Measurements from ENCODE around the gene UCK2. TPM values are rescaled to one million over a fixed set of nuclear protein-coding genes. Genes with fewer than 3 reads are reported as not detected.

UCK2 gene
- total and polyA plus RNA-seq, 2 experiments from 2014 or later, result 101 to 149 TPM

DNA sequence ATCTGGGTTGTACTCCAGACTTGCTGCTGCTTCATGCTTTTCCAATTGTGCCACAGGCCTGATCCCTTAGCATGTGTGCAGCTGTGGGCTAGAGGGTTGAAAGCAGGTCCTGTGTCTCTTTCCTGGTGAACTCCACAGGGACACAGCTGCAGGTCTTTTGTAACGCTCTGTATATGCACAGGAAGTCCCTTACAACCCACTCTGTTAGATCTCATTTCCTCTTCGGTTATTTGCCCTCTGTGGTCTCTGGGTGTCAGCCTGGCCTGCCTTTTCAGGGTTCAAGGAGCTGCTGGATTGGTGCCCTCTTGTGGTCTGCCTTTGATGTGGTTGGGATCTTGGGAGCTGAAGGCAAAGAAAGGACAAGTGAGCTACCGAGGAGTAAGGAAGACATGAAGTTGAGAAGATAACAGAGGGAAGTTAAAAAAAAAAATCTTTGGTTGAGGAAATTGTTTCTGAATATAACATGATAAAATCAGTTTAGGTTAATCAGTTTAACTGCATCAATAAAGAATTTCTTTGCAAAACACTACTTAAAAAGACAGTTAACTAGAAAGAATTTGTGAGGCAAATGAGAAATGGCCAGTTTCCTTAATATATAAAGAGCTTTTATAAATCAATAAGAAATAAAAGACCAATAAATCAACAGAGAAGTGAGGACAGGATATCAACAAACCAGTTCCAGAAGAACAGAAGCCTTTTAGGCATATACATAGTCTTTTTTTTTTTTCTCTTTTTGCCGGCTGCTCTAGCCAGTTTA lies 44.1 kb downstream of the UCK2 start (continued):
- TF ChIP-seq JUNB (IDR thresholded peaks at IDR 0.05; ENCODE audit: unreplicated experiment) (no peak), ZNF114 (CRISPR knock-in tag; IDR thresholded peaks at IDR 0.05) (no peak), NANOG (IDR thresholded peaks at IDR 0.05; ENCODE audit: borderline replicate concordance) (no peak)
- TF ChIP-seq, protein P1, sequence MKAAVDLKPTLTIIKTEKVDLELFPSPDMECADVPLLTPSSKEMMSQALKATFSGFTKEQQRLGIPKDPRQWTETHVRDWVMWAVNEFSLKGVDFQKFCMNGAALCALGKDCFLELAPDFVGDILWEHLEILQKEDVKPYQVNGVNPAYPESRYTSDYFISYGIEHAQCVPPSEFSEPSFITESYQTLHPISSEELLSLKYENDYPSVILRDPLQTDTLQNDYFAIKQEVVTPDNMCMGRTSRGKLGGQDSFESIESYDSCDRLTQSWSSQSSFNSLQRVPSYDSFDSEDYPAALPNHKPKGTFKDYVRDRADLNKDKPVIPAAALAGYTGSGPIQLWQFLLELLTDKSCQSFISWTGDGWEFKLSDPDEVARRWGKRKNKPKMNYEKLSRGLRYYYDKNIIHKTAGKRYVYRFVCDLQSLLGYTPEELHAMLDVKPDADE (IDR thresholded peaks at IDR 0.05), result no peak

DNA sequence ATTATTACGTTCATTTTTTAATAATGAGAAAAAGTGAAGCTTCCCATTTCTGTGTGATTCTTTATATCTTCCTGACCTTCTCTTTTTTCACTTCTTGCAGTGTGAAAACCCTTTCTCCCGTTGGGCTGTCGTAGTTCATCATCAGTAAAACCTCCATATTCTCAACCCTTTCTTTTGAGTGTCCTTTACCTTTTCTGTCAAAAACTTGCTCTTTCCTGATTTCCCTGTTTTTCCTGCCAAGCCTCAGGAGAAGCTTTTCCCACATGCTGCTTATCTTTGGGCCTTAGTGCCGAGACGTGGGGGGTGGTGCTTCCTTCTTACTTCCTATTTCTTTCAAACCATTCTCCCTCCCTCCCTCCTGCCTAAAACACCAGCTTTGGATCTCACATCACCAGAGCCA lies 46.1 kb downstream of the UCK2 start:
- Mint-ChIP-seq H3K4me3 (no peak overlapping the region; the same call in 2 of the 3 replicates), H3K4me1 (peaks cover 32% of the 10 kb centered on the region), H3K27ac (no peak overlapping the region), H3K36me3 (ENCODE audit: low read depth) (peaks cover 75% of the 10 kb centered on the region), H3K9me3 (peaks cover 48% of the 10 kb centered on the region), H3K27me3 (ENCODE audit: insufficient read depth, low read depth, poor library complexity) (peaks cover 5% of the 10 kb centered on the region)
- no peak overlapping the region for H3K4me2 ChIP-seq
- H4K20me1 ChIP-seq (replicated peaks; ENCODE audit: insufficient read depth), result peaks cover 34% of the 10 kb centered on the region
- no peak overlapping the region for H2AFZ ChIP-seq
- ATAC-seq (no peak), DNase-seq (ENCODE audit: low spot score) (no peak)
- H3K27me3 ChIP-seq (ENCODE audit: insufficient read depth), result no peaks in the 10 kb centered on the region
- no peaks in the 10 kb centered on the region for H3F3A ChIP-seq (replicated peaks; ENCODE audit: low read depth)
- H3K36me3 ChIP-seq (ENCODE audit: insufficient read depth), result peaks cover 14% of the 10 kb centered on the region
- H3K79me2 ChIP-seq (replicated peaks; ENCODE audit: insufficient read depth), result peaks cover 98% of the 10 kb centered on the region
- no peak overlapping the region for H3K4me3 ChIP-seq
- H3K9me2 ChIP-seq (ENCODE audit: insufficient read depth), result no peaks in the 10 kb centered on the region
- peaks cover 28% of the 10 kb centered on the region for H3K4me1 ChIP-seq (ENCODE audit: insufficient read depth)
- peak overlapping the region; percentile 70; the same call in 1 of the 2 replicates for H3K27ac ChIP-seq (ENCODE audit: low read depth)
- TF ChIP-seq ZNF331 (CRISPR knock-in tag; IDR thresholded peaks at IDR 0.05; ENCODE audit: low read depth) (no peak), EZH2 (IDR thresholded peaks at IDR 0.05; ENCODE audit: low read depth, unreplicated experiment) (no peak), CREB1 (CRISPR knock-in tag; IDR thresholded peaks at IDR 0.05; ENCODE audit: low read depth) (no peak), JUNB (IDR thresholded peaks at IDR 0.05; ENCODE audit: unreplicated experiment) (no peak), STAT1 (IDR thresholded peaks at IDR 0.05; ENCODE audit: unreplicated experiment) (no peak), NANOG (IDR thresholded peaks at IDR 0.05; ENCODE audit: borderline replicate concordance) (no peak), POLR2AphosphoS5 (IDR thresholded peaks at IDR 0.05; ENCODE audit: low read depth) (no peak), EZH2phosphoT487 (IDR thresholded peaks at IDR 0.05; ENCODE audit: unreplicated experiment) (no peak), ZNF114 (CRISPR knock-in tag; IDR thresholded peaks at IDR 0.05) (no peak)
- TF ChIP-seq, protein P2, sequence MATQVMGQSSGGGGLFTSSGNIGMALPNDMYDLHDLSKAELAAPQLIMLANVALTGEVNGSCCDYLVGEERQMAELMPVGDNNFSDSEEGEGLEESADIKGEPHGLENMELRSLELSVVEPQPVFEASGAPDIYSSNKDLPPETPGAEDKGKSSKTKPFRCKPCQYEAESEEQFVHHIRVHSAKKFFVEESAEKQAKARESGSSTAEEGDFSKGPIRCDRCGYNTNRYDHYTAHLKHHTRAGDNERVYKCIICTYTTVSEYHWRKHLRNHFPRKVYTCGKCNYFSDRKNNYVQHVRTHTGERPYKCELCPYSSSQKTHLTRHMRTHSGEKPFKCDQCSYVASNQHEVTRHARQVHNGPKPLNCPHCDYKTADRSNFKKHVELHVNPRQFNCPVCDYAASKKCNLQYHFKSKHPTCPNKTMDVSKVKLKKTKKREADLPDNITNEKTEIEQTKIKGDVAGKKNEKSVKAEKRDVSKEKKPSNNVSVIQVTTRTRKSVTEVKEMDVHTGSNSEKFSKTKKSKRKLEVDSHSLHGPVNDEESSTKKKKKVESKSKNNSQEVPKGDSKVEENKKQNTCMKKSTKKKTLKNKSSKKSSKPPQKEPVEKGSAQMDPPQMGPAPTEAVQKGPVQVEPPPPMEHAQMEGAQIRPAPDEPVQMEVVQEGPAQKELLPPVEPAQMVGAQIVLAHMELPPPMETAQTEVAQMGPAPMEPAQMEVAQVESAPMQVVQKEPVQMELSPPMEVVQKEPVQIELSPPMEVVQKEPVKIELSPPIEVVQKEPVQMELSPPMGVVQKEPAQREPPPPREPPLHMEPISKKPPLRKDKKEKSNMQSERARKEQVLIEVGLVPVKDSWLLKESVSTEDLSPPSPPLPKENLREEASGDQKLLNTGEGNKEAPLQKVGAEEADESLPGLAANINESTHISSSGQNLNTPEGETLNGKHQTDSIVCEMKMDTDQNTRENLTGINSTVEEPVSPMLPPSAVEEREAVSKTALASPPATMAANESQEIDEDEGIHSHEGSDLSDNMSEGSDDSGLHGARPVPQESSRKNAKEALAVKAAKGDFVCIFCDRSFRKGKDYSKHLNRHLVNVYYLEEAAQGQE (IDR thresholded peaks at IDR 0.05; ENCODE audit: unreplicated experiment), result no peak
- TF ChIP-seq, protein P3, sequence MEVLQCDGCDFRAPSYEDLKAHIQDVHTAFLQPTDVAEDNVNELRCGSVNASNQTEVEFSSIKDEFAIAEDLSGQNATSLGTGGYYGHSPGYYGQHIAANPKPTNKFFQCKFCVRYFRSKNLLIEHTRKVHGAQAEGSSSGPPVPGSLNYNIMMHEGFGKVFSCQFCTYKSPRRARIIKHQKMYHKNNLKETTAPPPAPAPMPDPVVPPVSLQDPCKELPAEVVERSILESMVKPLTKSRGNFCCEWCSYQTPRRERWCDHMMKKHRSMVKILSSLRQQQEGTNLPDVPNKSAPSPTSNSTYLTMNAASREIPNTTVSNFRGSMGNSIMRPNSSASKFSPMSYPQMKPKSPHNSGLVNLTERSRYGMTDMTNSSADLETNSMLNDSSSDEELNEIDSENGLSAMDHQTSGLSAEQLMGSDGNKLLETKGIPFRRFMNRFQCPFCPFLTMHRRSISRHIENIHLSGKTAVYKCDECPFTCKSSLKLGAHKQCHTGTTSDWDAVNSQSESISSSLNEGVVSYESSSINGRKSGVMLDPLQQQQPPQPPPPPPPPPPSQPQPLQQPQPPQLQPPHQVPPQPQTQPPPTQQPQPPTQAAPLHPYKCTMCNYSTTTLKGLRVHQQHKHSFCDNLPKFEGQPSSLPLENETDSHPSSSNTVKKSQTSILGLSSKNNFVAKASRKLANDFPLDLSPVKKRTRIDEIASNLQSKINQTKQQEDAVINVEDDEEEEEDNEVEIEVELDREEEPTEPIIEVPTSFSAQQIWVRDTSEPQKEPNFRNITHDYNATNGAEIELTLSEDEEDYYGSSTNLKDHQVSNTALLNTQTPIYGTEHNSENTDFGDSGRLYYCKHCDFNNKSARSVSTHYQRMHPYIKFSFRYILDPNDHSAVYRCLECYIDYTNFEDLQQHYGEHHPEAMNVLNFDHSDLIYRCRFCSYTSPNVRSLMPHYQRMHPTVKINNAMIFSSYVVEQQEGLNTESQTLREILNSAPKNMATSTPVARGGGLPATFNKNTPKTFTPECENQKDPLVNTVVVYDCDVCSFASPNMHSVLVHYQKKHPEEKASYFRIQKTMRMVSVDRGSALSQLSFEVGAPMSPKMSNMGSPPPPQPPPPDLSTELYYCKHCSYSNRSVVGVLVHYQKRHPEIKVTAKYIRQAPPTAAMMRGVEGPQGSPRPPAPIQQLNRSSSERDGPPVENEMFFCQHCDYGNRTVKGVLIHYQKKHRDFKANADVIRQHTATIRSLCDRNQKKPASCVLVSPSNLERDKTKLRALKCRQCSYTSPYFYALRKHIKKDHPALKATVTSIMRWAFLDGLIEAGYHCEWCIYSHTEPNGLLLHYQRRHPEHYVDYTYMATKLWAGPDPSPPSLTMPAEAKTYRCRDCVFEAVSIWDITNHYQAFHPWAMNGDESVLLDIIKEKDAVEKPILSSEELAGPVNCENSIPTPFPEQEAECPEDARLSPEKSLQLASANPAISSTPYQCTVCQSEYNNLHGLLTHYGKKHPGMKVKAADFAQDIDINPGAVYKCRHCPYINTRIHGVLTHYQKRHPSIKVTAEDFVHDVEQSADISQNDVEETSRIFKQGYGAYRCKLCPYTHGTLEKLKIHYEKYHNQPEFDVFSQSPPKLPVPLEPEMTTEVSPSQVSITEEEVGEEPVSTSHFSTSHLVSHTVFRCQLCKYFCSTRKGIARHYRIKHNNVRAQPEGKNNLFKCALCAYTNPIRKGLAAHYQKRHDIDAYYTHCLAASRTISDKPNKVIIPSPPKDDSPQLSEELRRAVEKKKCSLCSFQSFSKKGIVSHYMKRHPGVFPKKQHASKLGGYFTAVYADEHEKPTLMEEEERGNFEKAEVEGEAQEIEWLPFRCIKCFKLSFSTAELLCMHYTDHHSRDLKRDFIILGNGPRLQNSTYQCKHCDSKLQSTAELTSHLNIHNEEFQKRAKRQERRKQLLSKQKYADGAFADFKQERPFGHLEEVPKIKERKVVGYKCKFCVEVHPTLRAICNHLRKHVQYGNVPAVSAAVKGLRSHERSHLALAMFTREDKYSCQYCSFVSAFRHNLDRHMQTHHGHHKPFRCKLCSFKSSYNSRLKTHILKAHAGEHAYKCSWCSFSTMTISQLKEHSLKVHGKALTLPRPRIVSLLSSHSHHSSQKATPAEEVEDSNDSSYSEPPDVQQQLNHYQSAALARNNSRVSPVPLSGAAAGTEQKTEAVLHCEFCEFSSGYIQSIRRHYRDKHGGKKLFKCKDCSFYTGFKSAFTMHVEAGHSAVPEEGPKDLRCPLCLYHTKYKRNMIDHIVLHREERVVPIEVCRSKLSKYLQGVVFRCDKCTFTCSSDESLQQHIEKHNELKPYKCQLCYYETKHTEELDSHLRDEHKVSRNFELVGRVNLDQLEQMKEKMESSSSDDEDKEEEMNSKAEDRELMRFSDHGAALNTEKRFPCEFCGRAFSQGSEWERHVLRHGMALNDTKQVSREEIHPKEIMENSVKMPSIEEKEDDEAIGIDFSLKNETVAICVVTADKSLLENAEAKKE (CRISPR knock-in tag; IDR thresholded peaks at IDR 0.05), result no peak
- TF ChIP-seq, protein P1 (IDR thresholded peaks at IDR 0.05), result no peak
